ENCODE data around the gene CAPZB.

- TF ChIP-seq CTCF (IDR thresholded peaks at IDR 0.05; ENCODE audit: poor library complexity, severe bottlenecking) (no peak), RAD21 (conservative IDR thresholded peaks at IDR 0.05) (no peak), TAF1 (IDR thresholded peaks at IDR 0.05; ENCODE audit: low read depth) (no peak), REST (IDR thresholded peaks at IDR 0.05; ENCODE audit: borderline replicate concordance) (no peak), EP300 (conservative IDR thresholded peaks at IDR 0.05; ENCODE audit: poor library complexity, severe bottlenecking) (no peak), POLR2AphosphoS5 (IDR thresholded peaks at IDR 0.05) (no peak), EZH2 (IDR thresholded peaks at IDR 0.05; ENCODE audit: borderline replicate concordance, insufficient read depth, low read length, poor library complexity, severe bottlenecking) (no peak), SMC3 (conservative IDR thresholded peaks at IDR 0.05; ENCODE audit: poor library complexity) (no peak)
Observed at GRCh38 chr1:19375631-19376400, 109.5 kb downstream of the CAPZB start.
